K562 (cell line): ENCODE measurements around the gene MALSU1. TPM values are rescaled to one million over a fixed set of nuclear protein-coding genes. Genes with fewer than 3 reads are reported as not detected.

Experiments used
- ARID1B ChIP-seq: fragments of 450-650 bp; IDR thresholded peaks from 2 replicates; pipeline ENCODE4 v1.6.1; 2016; ENCODE audit warnings: antibody characterized with exemption, mild to moderate bottlenecking, inconsistent platforms
- BACH1 ChIP-seq: fragments of 200-800 bp; sonication (Bioruptor generic); IDR thresholded peaks from 2 replicates; pipeline ENCODE4 v1.6.1; 2016; ENCODE audit warnings: missing genetic modification characterization, missing compliant biosample characterization
- CCAR2 ChIP-seq: fragments of 200-400 bp; formaldehyde crosslinking; IDR thresholded peaks from 2 replicates; pipeline ENCODE4 v1.6.1; 2017; ENCODE audit warnings: mild to moderate bottlenecking, low read depth, low read length
- CSDE1 ChIP-seq, 2 experiments: fragments of 450-650 bp; IDR thresholded peaks; 2 replicates each; pipeline ENCODE4 v1.6.1; 2016; ENCODE audit warnings: mild to moderate bottlenecking in 1 of 2
- DIDO1 ChIP-seq: fragments of 450-650 bp; IDR thresholded peaks from 2 replicates; pipeline ENCODE4 v1.6.1; 2016; ENCODE audit warnings: low read depth, missing biosample characterization, missing genetic modification characterization
- KLF13 ChIP-seq: fragments of 450-650 bp; IDR thresholded peaks from 2 replicates; pipeline ENCODE4 v1.6.1; 2016; ENCODE audit warnings: missing genetic modification characterization, low read depth, mild to moderate bottlenecking, missing compliant biosample characterization, moderate library complexity, borderline replicate concordance
- MECOM ChIP-seq: fragments of 250-450 bp; sonication (Bioruptor Pico); IDR thresholded peaks from 2 replicates; pipeline ENCODE4 v1.8.0; 2022; ENCODE audit warnings: inconsistent platforms
- NFXL1 ChIP-seq: fragments of 450-650 bp; formaldehyde crosslinking; IDR thresholded peaks from 2 replicates; pipeline ENCODE4 v1.4.0; 2021; ENCODE audit warnings: mild to moderate bottlenecking
- NR2F6 ChIP-seq: fragments of 450-650 bp; formaldehyde crosslinking; IDR thresholded peaks from 2 replicates; pipeline ENCODE4 v1.4.0; 2020; ENCODE audit warnings: mild to moderate bottlenecking
- NR4A1 ChIP-seq, 2 experiments: fragments of 250-450 bp in 1 of 2; fragments of 450-650 bp in 1 of 2; sonication (Bioruptor Pico) in 1 of 2; IDR thresholded peaks; 2 replicates each; pipeline versions ENCODE4 v1.4.0 to v1.6.1; 2016 to 2020; ENCODE audit warnings: mild to moderate bottlenecking in 2 of 2, missing compliant biosample characterization in 1 of 2, missing genetic modification characterization in 1 of 2, moderate library complexity in 1 of 2
- RBM25 ChIP-seq: fragments of 200-400 bp; formaldehyde crosslinking; IDR thresholded peaks from 2 replicates; pipeline ENCODE4 v1.6.1; 2018; ENCODE audit warnings: low read length, low read depth, moderate library complexity; ENCODE audit not compliant: severe bottlenecking
- SAFB ChIP-seq: fragments of 200-400 bp; formaldehyde crosslinking; IDR thresholded peaks from 2 replicates; pipeline ENCODE4 v1.6.1; 2017; ENCODE audit warnings: low read depth, low read length, borderline replicate concordance
- SRSF7 ChIP-seq: fragments of 200-400 bp; formaldehyde crosslinking; optimal IDR thresholded peaks from 2 replicates; pipeline ENCODE3; 2017; ENCODE audit warnings: mild to moderate bottlenecking, low read depth, low read length
- ZFPM2 ChIP-seq: fragments of 250-450 bp; sonication (Bioruptor Pico); IDR thresholded peaks from 2 replicates; pipeline ENCODE4 v1.5.1; 2022; ENCODE audit warnings: mild to moderate bottlenecking
- ZNF175 ChIP-seq: fragments of 200-800 bp; sonication (Bioruptor generic); IDR thresholded peaks from 2 replicates; pipeline ENCODE4 v1.6.1; 2016; ENCODE audit warnings: low read depth, mild to moderate bottlenecking, missing genetic modification characterization, missing compliant biosample characterization
- ZNF561 ChIP-seq: fragments of 450-650 bp; formaldehyde crosslinking; conservative IDR thresholded peaks from 2 replicates; pipeline ENCODE4 v1.4.0; 2020; ENCODE audit warnings: mild to moderate bottlenecking, moderate library complexity
- ZNF707 ChIP-seq: fragments of 250-450 bp; sonication (Bioruptor Pico); conservative IDR thresholded peaks from 2 replicates; pipeline ENCODE4 v1.8.0; 2022; ENCODE audit warnings: inconsistent platforms, mild to moderate bottlenecking, moderate library complexity
- ZNF717 ChIP-seq: fragments of 250-450 bp; sonication (Bioruptor Pico); IDR thresholded peaks from 2 replicates; pipeline ENCODE4 v1.5.0; 2021
- polyA plus RNA-seq, 8 experiments: library from polyadenylated mRNA; depleted of rRNA in 4 of 8; stranded (reverse) in 5 of 8; unstranded in 3 of 8; fragments of >200 nt; fragmentation: Nextera tagmentation in 2 of 8; fragmentation: Illumina TruSeq in 1 of 8; extraction: Ambion mirVana in 2 of 8; extraction: Trizol in 1 of 8; gene quantifications; 2 replicates each; pipeline versions ENCODE4 v1.2.1 to v1.2.3, GENCODE V29; 2011 to 2014; ENCODE audit warnings: inconsistent platforms in 1 of 8, missing spikeins in 1 of 8
- total RNA-seq, 7 experiments: library from RNA; depleted of rRNA in 6 of 7; stranded (reverse); fragments of >200 nt in 6 of 7; fragmentation: Illumina TruSeq in 2 of 7; extraction: Trizol in 2 of 7; gene quantifications; 2 replicates each; pipeline versions ENCODE4 v1.2.1 to v1.2.3, GENCODE V29; 2011 to 2021; ENCODE audit warnings: low replicate concordance in 1 of 7
- TF ChIP-seq, protein P1 (sequence below): fragments of 200-800 bp; sonication (Bioruptor generic); IDR thresholded peaks from 2 replicates; pipeline ENCODE4 v1.6.1; 2017; ENCODE audit warnings: missing genetic modification characterization, missing compliant biosample characterization
- TF ChIP-seq, protein P2 (sequence below): fragments of 450-650 bp; IDR thresholded peaks from 2 replicates; pipeline ENCODE4 v1.6.1; 2017; ENCODE audit warnings: mild to moderate bottlenecking, moderate library complexity
- TF ChIP-seq, protein P3 (sequence below), 2 experiments: fragments of 200-800 bp in 1 of 2; sonication (Bioruptor generic) in 1 of 2; sonication (generic) in 1 of 2; formaldehyde crosslinking in 1 of 2; IDR thresholded peaks in 1 of 2; conservative IDR thresholded peaks in 1 of 2; 2 replicates each; pipeline versions ENCODE4 v1.5.0 to v1.6.1; 2016 to 2020; ENCODE audit warnings: missing compliant biosample characterization in 1 of 2, missing genetic modification characterization in 1 of 2, missing genetic modification reagents in 1 of 2
- TF ChIP-seq, protein P4 (sequence below): sonication (generic); formaldehyde crosslinking; IDR thresholded peaks from 2 replicates; pipeline ENCODE4 v1.8.0; 2022; ENCODE audit warnings: missing genetic modification reagents, mild to moderate bottlenecking, moderate library complexity, borderline replicate concordance

MALSU1 gene
- total and polyA plus RNA-seq, 9 of the 15 experiments (the other 6 are each of a cell fraction or from before 2014, with no cell fraction given) = 12.3 to 308 (median 81.2) TPM

DNA sequence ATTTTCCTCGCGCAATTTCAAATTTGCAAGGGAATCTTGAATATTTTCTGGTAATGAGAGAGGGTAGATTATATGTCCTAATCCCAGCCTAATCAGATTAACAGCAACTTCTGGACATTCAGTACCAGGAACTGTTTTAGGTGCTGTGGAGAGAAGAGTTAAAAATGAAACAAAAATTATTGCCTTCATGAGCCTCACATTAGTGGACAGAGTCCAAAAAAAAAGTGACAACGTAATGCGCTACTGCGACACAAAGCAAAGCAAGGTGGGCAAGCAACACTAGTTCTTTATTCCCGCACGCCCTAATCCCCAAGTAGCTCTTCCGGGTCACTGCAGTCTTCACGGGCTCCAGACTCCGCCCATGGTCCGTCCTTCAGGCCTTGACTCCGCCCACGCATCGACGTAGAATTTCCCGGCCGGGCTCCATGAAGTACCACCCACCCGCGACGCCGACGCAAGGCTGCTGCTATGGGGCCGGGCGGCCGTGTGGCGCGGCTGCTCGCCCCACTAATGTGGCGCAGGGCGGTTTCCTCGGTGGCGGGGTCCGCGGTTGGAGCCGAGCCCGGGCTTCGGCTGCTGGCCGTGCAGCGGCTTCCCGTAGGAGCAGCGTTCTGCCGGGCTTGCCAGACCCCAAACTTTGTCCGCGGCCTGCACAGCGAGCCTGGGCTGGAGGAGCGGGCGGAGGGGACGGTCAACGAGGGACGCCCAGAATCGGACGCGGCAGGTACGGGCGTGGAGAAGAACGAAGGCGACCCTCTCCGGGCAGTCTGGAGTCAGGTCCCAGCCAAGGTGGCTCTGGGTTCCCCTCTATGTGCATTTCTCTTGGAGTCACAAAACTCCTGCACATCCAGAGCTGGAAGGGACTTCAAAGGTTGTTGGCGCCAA lies at the start of gene MALSU1 (continued):
- no peak for TF ChIP-seq CCAR2
- TF ChIP-seq NFXL1 (CRISPR knock-in tag) = no peak
- TF ChIP-seq ARID1B = no peak
- peak; percentile 72 for TF ChIP-seq ZNF707 (CRISPR knock-in tag)
- peak; percentile 52; the same call in 1 of the 2 replicates for TF ChIP-seq ZNF175 (CRISPR knock-in tag)
- no peak for TF ChIP-seq ZFPM2 (CRISPR knock-in tag)
- no peak for TF ChIP-seq RBM25
- no peak; the same call in 1 of the 2 replicates for TF ChIP-seq BACH1 (tag)
- no peak for TF ChIP-seq NR2F6 (CRISPR knock-in tag)
- no peak for TF ChIP-seq SRSF7
- peak in 1 of 2 experiments; percentile 57; a peak in 1 of 4 replicates for TF ChIP-seq CSDE1 (IDR thresholded peaks at IDR 0.05)
- peak; percentile 46; the same call in 1 of the 2 replicates for TF ChIP-seq MECOM (CRISPR knock-in tag)
- no peak for TF ChIP-seq ZNF561 (CRISPR knock-in tag)
- TF ChIP-seq, protein P1, sequence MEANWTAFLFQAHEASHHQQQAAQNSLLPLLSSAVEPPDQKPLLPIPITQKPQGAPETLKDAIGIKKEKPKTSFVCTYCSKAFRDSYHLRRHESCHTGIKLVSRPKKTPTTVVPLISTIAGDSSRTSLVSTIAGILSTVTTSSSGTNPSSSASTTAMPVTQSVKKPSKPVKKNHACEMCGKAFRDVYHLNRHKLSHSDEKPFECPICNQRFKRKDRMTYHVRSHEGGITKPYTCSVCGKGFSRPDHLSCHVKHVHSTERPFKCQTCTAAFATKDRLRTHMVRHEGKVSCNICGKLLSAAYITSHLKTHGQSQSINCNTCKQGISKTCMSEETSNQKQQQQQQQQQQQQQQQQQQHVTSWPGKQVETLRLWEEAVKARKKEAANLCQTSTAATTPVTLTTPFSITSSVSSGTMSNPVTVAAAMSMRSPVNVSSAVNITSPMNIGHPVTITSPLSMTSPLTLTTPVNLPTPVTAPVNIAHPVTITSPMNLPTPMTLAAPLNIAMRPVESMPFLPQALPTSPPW (CRISPR knock-in tag) = no peak
- TF ChIP-seq, protein P2, sequence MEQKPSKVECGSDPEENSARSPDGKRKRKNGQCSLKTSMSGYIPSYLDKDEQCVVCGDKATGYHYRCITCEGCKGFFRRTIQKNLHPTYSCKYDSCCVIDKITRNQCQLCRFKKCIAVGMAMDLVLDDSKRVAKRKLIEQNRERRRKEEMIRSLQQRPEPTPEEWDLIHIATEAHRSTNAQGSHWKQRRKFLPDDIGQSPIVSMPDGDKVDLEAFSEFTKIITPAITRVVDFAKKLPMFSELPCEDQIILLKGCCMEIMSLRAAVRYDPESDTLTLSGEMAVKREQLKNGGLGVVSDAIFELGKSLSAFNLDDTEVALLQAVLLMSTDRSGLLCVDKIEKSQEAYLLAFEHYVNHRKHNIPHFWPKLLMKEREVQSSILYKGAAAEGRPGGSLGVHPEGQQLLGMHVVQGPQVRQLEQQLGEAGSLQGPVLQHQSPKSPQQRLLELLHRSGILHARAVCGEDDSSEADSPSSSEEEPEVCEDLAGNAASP = no peak
- TF ChIP-seq SAFB = peak; percentile 84
- no peak for TF ChIP-seq NR4A1 (CRISPR knock-in tag; IDR thresholded peaks at IDR 0.05)
- TF ChIP-seq NR4A1 (tag; IDR thresholded peaks at IDR 0.05) = peak; percentile 84; the same call in 1 of the 2 replicates
- no peak for TF ChIP-seq ZNF717 (CRISPR knock-in tag)
- peak; percentile 73 for TF ChIP-seq DIDO1
- TF ChIP-seq, protein P3, sequence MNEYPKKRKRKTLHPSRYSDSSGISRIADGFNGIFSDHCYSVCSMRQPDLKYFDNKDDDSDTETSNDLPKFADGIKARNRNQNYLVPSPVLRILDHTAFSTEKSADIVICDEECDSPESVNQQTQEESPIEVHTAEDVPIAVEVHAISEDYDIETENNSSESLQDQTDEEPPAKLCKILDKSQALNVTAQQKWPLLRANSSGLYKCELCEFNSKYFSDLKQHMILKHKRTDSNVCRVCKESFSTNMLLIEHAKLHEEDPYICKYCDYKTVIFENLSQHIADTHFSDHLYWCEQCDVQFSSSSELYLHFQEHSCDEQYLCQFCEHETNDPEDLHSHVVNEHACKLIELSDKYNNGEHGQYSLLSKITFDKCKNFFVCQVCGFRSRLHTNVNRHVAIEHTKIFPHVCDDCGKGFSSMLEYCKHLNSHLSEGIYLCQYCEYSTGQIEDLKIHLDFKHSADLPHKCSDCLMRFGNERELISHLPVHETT (CRISPR knock-in tag; conservative IDR thresholded peaks at IDR 0.05 in 1 of 2, IDR thresholded peaks at IDR 0.05 in 1 of 2) = peak in 1 of 2 experiments; percentile 81; a peak in 2 of 4 replicates
- TF ChIP-seq, protein P4, sequence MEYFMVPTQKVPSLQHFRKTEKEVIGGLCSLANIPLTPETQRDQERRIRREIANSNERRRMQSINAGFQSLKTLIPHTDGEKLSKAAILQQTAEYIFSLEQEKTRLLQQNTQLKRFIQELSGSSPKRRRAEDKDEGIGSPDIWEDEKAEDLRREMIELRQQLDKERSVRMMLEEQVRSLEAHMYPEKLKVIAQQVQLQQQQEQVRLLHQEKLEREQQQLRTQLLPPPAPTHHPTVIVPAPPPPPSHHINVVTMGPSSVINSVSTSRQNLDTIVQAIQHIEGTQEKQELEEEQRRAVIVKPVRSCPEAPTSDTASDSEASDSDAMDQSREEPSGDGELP = peak; percentile 80
- 0 out of 2 replicates have a peak, but pooled peaks have one; percentile 13 for TF ChIP-seq KLF13 (tag)
